GM21360 (cell line): ENCODE measurements around the gene APBA2.

ENCODE experiments used
- ATAC-seq: cut with Tn5 transposase; IDR thresholded peaks from one replicate; pipeline ENCODE4 v1.9.1; 2021; ENCODE audit warnings: mild to moderate bottlenecking, moderate library complexity; ENCODE audit not compliant: unreplicated experiment

APBA2 gene

GRCh38 chr15:28955160-28955992 lies 69.6 kb downstream of the APBA2 start:
- ATAC-seq, result no peak

DNA sequence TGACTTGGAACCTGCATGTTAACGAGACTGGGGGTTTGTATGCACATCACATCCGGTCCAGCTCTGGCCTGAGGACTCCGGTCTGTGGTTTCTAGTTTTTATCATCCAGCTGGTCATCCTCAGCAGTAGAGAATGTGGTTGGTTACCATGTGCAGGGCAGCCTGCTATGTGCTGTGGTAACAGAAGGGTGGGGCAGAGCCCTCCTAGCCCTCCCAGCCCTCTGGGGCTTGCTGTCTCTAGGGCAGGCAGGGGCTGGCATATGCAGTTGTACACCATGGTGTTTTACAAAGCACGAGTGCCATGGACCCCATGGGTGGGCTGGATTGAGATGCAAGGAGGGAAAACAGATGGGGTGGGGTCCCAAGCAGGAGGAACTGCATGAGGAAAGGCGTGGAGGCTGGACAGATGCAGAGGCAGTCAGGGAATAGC lies 70.2 kb downstream of the APBA2 start:
- ATAC-seq, result no peak

GRCh38 chr15:28956491-28956890 lies 70.7 kb downstream of the APBA2 start:
- no peak for ATAC-seq

- no peak for ATAC-seq
Measured at GRCh38 chr15:28957606-28958498, 72.1 kb downstream of the APBA2 start.

GRCh38 chr15:28959326-28959725 lies 73.6 kb downstream of the APBA2 start:
- ATAC-seq, result no peak

DNA sequence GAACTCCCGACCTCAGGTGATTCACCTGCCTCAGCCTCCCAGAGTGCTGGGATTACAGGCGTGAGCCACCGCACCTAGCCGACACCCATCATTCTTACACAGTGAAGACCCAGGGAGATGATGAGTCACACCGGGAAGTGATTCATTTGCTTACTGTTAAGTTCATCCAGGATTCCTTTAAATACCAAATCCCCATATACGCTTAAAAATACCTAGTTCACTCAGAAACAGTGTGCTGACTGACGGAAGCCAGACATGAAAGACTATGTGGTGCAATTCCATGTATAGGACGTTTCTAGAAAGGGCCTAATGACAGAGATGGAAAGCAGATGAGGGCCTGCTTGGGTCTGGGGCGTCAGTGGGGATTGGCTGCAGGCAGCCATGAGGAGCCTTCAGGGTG lies 75.2 kb downstream of the APBA2 start:
- ATAC-seq, result no peak

- no peak for ATAC-seq
Measured at GRCh38 chr15:28961391-28961790, 75.6 kb downstream of the APBA2 start.

- no peak for ATAC-seq
Measured at GRCh38 chr15:28962851-28963710, 77.3 kb downstream of the APBA2 start.

GRCh38 chr15:28963711-28964081 lies 77.9 kb downstream of the APBA2 start:
- ATAC-seq, result no peak

- no peak for ATAC-seq
Measured at GRCh38 chr15:28964098-28964497, 78.3 kb downstream of the APBA2 start.

- no peak for ATAC-seq
Measured at GRCh38 chr15:28967066-28967465, 81.3 kb downstream of the APBA2 start.

GRCh38 chr15:28967990-28968389 lies 82.2 kb downstream of the APBA2 start:
- ATAC-seq, result no peak

- ATAC-seq, result no peak
Measured at GRCh38 chr15:28969511-28970085, 83.8 kb downstream of the APBA2 start.

GRCh38 chr15:28974142-28974541 lies 88.4 kb downstream of the APBA2 start:
- ATAC-seq, result no peak

GRCh38 chr15:28975766-28976179 lies 90.0 kb downstream of the APBA2 start:
- ATAC-seq, result no peak

DNA sequence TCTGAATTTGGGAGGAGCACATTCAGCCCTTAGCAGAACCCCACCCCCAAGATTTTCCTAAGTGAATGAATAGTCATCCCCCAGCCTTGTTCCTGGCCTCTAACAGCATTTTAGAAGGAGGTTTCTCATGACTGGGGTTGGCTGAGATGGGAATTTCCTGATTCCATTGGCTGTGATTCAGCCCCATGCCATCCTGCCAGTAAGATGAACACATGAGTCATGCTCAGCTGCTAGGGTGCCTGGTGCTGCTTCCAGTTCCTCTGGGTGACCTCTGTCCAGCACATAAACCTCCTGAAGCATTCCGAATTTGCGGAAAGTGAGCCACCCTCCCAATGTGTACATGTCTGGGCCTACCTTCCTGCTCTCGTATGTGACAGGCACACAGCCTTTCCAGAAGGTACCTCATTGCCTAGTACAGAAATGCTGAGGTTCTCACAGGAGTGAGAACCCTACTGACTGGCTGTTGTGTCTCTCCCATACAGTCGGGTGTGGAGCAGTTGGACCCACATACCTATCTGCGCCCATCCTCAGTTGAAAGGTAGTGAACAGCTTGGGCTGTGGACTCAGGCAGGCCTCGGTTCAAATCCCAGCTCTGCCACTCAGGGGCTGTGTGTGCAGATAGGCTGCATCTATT lies 91.7 kb downstream of the APBA2 start:
- ATAC-seq, result no peak

GRCh38 chr15:28978011-28978378 lies 92.2 kb downstream of the APBA2 start:
- no peak for ATAC-seq

GRCh38 chr15:28978661-28979060 lies 92.9 kb downstream of the APBA2 start:
- ATAC-seq, result no peak

- no peak for ATAC-seq
Measured at GRCh38 chr15:28979208-28979841, 93.6 kb downstream of the APBA2 start.
